CD4-positive, CD25-positive, alpha-beta regulatory T cell (primary cell): ENCODE measurements around the gene GCGR. TPM values are rescaled to one million over a fixed set of nuclear protein-coding genes. Genes with fewer than 3 reads are reported as not detected.

ENCODE experiments used
- ATAC-seq, 2 donors: fragments of 150-1000 bp; cut with Tn5 transposase; one replicate each; pipeline ENCODE4 v1.10.0; 2021; ENCODE audit warnings: low read depth in 2 of 2, moderate number of reproducible peaks in 2 of 2, moderate library complexity in 1 of 2
- DNase-seq, 3 donors: peaks; one replicate each; pipeline versions ENCODE4 v3.0.0 to v3.0.0-alpha.2; 2012 to 2022; ENCODE audit warnings: mixed read lengths in 1 of 3
- H3K27ac ChIP-seq: one replicate; pipeline ENCODE4 v1.7.0; 2013; ENCODE audit warnings: mild to moderate bottlenecking, low read length; ENCODE audit not compliant: insufficient read depth, poor library complexity, severe bottlenecking
- H3K27me3 ChIP-seq: one replicate; pipeline ENCODE4 v1.7.0; 2013; ENCODE audit warnings: low read length; ENCODE audit not compliant: control insufficient read depth, insufficient read depth
- H3K36me3 ChIP-seq: one replicate; pipeline ENCODE4 v1.7.0; 2013; ENCODE audit warnings: mild to moderate bottlenecking, low read length, moderate library complexity; ENCODE audit not compliant: control insufficient read depth, insufficient read depth
- H3K4me1 ChIP-seq: 2 replicates; pipeline ENCODE4 v1.7.0; 2013; ENCODE audit warnings: mild to moderate bottlenecking, low read length; ENCODE audit not compliant: insufficient read depth, control insufficient read depth, poor library complexity, severe bottlenecking
- H3K4me3 ChIP-seq: one replicate; pipeline ENCODE4 v1.7.0; 2013; ENCODE audit warnings: low read depth, mild to moderate bottlenecking, low read length, moderate library complexity
- H3K9me3 ChIP-seq, 2 experiments: 1 replicate in 1 of 2; 2 replicates in 1 of 2; pipeline ENCODE4 v1.7.0; 2013; ENCODE audit warnings: low read length in 2 of 2, mild to moderate bottlenecking in 1 of 2, moderate library complexity in 1 of 2; ENCODE audit not compliant: control insufficient read depth in 2 of 2
- H3K27ac Mint-ChIP-seq, 3 donors: one replicate each; pipeline ENCODE4 v1.8.0; 2020 to 2022; ENCODE audit warnings: mild to moderate bottlenecking in 3 of 3, mixed read lengths in 3 of 3, moderate library complexity in 2 of 3
- H3K27me3 Mint-ChIP-seq: one replicate; pipeline ENCODE4 v1.8.0; 2022; ENCODE audit warnings: mild to moderate bottlenecking, mixed read lengths
- H3K36me3 Mint-ChIP-seq: one replicate; pipeline ENCODE4 v1.8.0; 2020; ENCODE audit warnings: mixed read lengths
- H3K4me1 Mint-ChIP-seq, 4 donors: one replicate each; pipeline ENCODE4 v1.8.0; 2020 to 2022; ENCODE audit warnings: mixed read lengths in 4 of 4, mild to moderate bottlenecking in 1 of 4
- H3K4me3 Mint-ChIP-seq, 4 donors: one replicate each; pipeline ENCODE4 v1.8.0; 2020 to 2022; ENCODE audit warnings: mild to moderate bottlenecking in 4 of 4, mixed read lengths in 4 of 4, moderate library complexity in 3 of 4
- H3K9me3 Mint-ChIP-seq, 7 donors: one replicate each; pipeline ENCODE4 v1.8.0; 2020 to 2022; ENCODE audit warnings: mixed read lengths in 7 of 7, mild to moderate bottlenecking in 3 of 7, moderate library complexity in 2 of 7
- polyA plus RNA-seq, 4 donors: library from polyadenylated mRNA; unstranded; fragments of 300-500 nt; fragmentation: Illumina TruSeq; gene quantifications; one replicate each; pipeline ENCODE4 v1.2.3, GENCODE V29; 2021
- total RNA-seq: library from RNA; stranded (reverse); gene quantifications from one replicate; pipeline ENCODE4 v1.2.3, GENCODE V29; 2022

GCGR gene
- total and polyA plus RNA-seq, 5 donors from 2014 or later, result not detected

GRCh38 chr17:81810476-81810875, 6.5 kb downstream of the GCGR start:
- Histone ChIP-seq H3K4me3 (no peak overlapping the region), H3K36me3 (no peaks in the 10 kb centered on the region), H3K4me1 (no peaks in the 10 kb centered on the region), H3K27ac (no peak overlapping the region), H3K9me3 (no peaks in the 10 kb centered on the region), H3K27me3 (no peaks in the 10 kb centered on the region)
- Mint-ChIP-seq H3K27me3 (peaks cover 6% of the 10 kb centered on the region), H3K36me3 (no peaks in the 10 kb centered on the region), H3K9me3 (no peaks in the 10 kb centered on the region), H3K4me3 (no peak overlapping the region), H3K4me1 (no peaks in the 10 kb centered on the region), H3K27ac (peak overlapping the region in 1 of 3 donors; percentile 63)
- ATAC-seq (no peak), DNase-seq (no peak)

- no peak overlapping the region for H3K4me3 Mint-ChIP-seq
- Histone ChIP-seq H3K9me3 (no peaks in the 10 kb centered on the region), H3K36me3 (no peaks in the 10 kb centered on the region), H3K4me3 (no peak overlapping the region), H3K27ac (no peak overlapping the region), H3K4me1 (no peaks in the 10 kb centered on the region), H3K27me3 (no peaks in the 10 kb centered on the region)
- no peaks in the 10 kb centered on the region for H3K36me3 Mint-ChIP-seq
- peaks cover 0 to 2% (median under 1%) of the 10 kb centered on the region in 4 donors for H3K4me1 Mint-ChIP-seq
- ATAC-seq (no peak), DNase-seq (no peak)
- no peak overlapping the region for H3K27ac Mint-ChIP-seq
- H3K27me3 Mint-ChIP-seq, result peaks cover 9% of the 10 kb centered on the region
- no peaks in the 10 kb centered on the region for H3K9me3 Mint-ChIP-seq
These were observed 7.1 kb downstream of the GCGR start for GRCh38 chr17:81810892-81811704.

GRCh38 chr17:81811705-81812570, 8.0 kb downstream of the GCGR start:
- H3K36me3 ChIP-seq, result no peaks in the 10 kb centered on the region
- no peak overlapping the region for H3K4me3 ChIP-seq
- no peak for DNase-seq
- peaks cover 18% of the 10 kb centered on the region for H3K27me3 Mint-ChIP-seq
- H3K9me3 Mint-ChIP-seq, result no peaks in the 10 kb centered on the region
- no peaks in the 10 kb centered on the region for H3K36me3 Mint-ChIP-seq
- H3K27ac ChIP-seq, result no peak overlapping the region
- H3K4me1 Mint-ChIP-seq, result peaks cover 0 to 6% (median 3%) of the 10 kb centered on the region in 4 donors
- H3K27me3 ChIP-seq, result no peaks in the 10 kb centered on the region
- H3K4me3 Mint-ChIP-seq, result no peak overlapping the region
- no peak for ATAC-seq
- no peaks in the 10 kb centered on the region for H3K4me1 ChIP-seq
- no peak overlapping the region for H3K27ac Mint-ChIP-seq
- H3K9me3 ChIP-seq, result no peaks in the 10 kb centered on the region

- H3K27ac ChIP-seq, result no peak overlapping the region
- no peaks in the 10 kb centered on the region for H3K27me3 ChIP-seq
- Mint-ChIP-seq H3K9me3 (no peaks in the 10 kb centered on the region), H3K4me1 (peaks cover 0 to 6% (median 3%) of the 10 kb centered on the region in 4 donors), H3K36me3 (no peaks in the 10 kb centered on the region), H3K4me3 (no peak overlapping the region), H3K27me3 (peaks cover 21% of the 10 kb centered on the region), H3K27ac (no peak overlapping the region)
- no peaks in the 10 kb centered on the region for H3K9me3 ChIP-seq
- no peak for ATAC-seq
- no peaks in the 10 kb centered on the region for H3K4me1 ChIP-seq
- no peak overlapping the region for H3K4me3 ChIP-seq
- no peaks in the 10 kb centered on the region for H3K36me3 ChIP-seq
- no peak for DNase-seq
These were observed 8.8 kb downstream of the GCGR start for GRCh38 chr17:81812571-81813370.

GRCh38 chr17:81813371-81813684, 9.4 kb downstream of the GCGR start:
- no peaks in the 10 kb centered on the region for H3K9me3 ChIP-seq
- Mint-ChIP-seq H3K4me1 (peaks cover 0 to 6% (median 3%) of the 10 kb centered on the region in 4 donors), H3K27ac (no peak overlapping the region), H3K9me3 (no peaks in the 10 kb centered on the region), H3K4me3 (no peak overlapping the region), H3K27me3 (peaks cover 24% of the 10 kb centered on the region), H3K36me3 (no peaks in the 10 kb centered on the region)
- no peak overlapping the region for H3K27ac ChIP-seq
- DNase-seq, result no peak
- H3K27me3 ChIP-seq, result no peaks in the 10 kb centered on the region
- no peaks in the 10 kb centered on the region for H3K4me1 ChIP-seq
- no peak for ATAC-seq
- no peak overlapping the region for H3K4me3 ChIP-seq
- no peaks in the 10 kb centered on the region for H3K36me3 ChIP-seq

GRCh38 chr17:81813861-81814683, 10.1 kb downstream of the GCGR start:
- H3K9me3 ChIP-seq, result no peaks in the 10 kb centered on the region
- H3K27me3 ChIP-seq, result no peaks in the 10 kb centered on the region
- Mint-ChIP-seq H3K27me3 (peaks cover 24% of the 10 kb centered on the region), H3K9me3 (no peaks in the 10 kb centered on the region), H3K36me3 (no peaks in the 10 kb centered on the region), H3K27ac (no peak overlapping the region), H3K4me3 (no peak overlapping the region), H3K4me1 (peaks cover 0 to 6% (median 3%) of the 10 kb centered on the region in 4 donors)
- H3K4me1 ChIP-seq, result no peaks in the 10 kb centered on the region
- ATAC-seq, result no peak
- no peaks in the 10 kb centered on the region for H3K36me3 ChIP-seq
- no peak for DNase-seq
- no peak overlapping the region for H3K27ac ChIP-seq
- no peak overlapping the region for H3K4me3 ChIP-seq
